ENCODE data around the gene NLGN1. TPM values are rescaled to one million over a fixed set of nuclear protein-coding genes. Genes with fewer than 3 reads are reported as not detected.
"Not testable (repeated sequence)": the region's sequence is repeated elsewhere in the genome, so short reads cannot be mapped to it uniquely, and the experiment has no call there.

NLGN1 gene
- total RNA-seq (1 to 10 TPM; 3.1 to 4.3 TPM), polyA plus RNA-seq (ENCODE audit: insufficient read length in 6 of 6) (10 to 100 TPM in 1 of 6 donors, 1 to 10 TPM in 5; 5.9 to 11.9 (median 9.4) TPM)
- long read RNA-seq, donor 1, partial matches to known transcripts: 0 of 4 reads
- long read RNA-seq, donor 1, other reads (novel, unspliced or antisense): 0 of 4 reads
- long read RNA-seq, donor 2, partial matches to known transcripts: 0 of 3 reads
- long read RNA-seq, donor 2, other reads (novel, unspliced or antisense): 0 of 3 reads
- long read RNA-seq, donor 3, partial matches to known transcripts: 0 of 1 reads
- long read RNA-seq, donor 3, other reads (novel, unspliced or antisense): 0 of 1 reads
- long read RNA-seq, donor 4: 0 reads
- long read RNA-seq, donor 5, partial matches to known transcripts: 0 of 2 reads
- long read RNA-seq, donor 5, other reads (novel, unspliced or antisense): 0 of 2 reads
- long read RNA-seq, donor 6: 0 reads
- long read RNA-seq, donor 7, partial matches to known transcripts: 0 of 3 reads
- long read RNA-seq, donor 7, other reads (novel, unspliced or antisense): 0 of 3 reads
- long read RNA-seq, donor 8, partial matches to known transcripts: 0 of 1 reads
- long read RNA-seq, donor 8, other reads (novel, unspliced or antisense): 0 of 1 reads
- long read RNA-seq, donor 9: 0 reads
- long read RNA-seq, donor 10: 0 reads
- long read RNA-seq, donor 11, transcript NLGN1-202 (3 exons, 1,827 nt): major isoform, 14 of 26 reads
- long read RNA-seq, donor 11, partial matches to known transcripts: 7 of 26 reads
- long read RNA-seq, donor 11, other reads (novel, unspliced or antisense): 5 of 26 reads
- long read RNA-seq, donor 12, partial matches to known transcripts: 0 of 2 reads
- long read RNA-seq, donor 12, other reads (novel, unspliced or antisense): 0 of 2 reads

- DNase-seq: peak; percentile 70 to 90 (median 82)
- no peak for TF ChIP-seq CTCF (IDR thresholded peaks at IDR 0.05)
- ATAC-seq: peak; percentile 76
- peaks cover 0 to 16% of the 10 kb centered on the region in 2 donors for H3K4me1 ChIP-seq
- intact Hi-C loops (cut with DNase I): no loop called here
- peak within 1 kb of the TSS; percentile 49 to 54 for H3K4me3 ChIP-seq
- H3K27ac ChIP-seq: peak within 1 kb of the TSS; percentile 4 to 65
- peaks cover 14 to 72% of the 10 kb centered on the region in 2 donors for H3K27me3 ChIP-seq
- H3K9me3 ChIP-seq: no peaks in the 10 kb centered on the region
- H3K36me3 ChIP-seq: no peaks in the 10 kb centered on the region
These were observed at the start of gene NLGN1 for GRCh38 chr3:173397161-173398110. TSS of gene NLGN1 (plus strand) at chr3:173397744.

GRCh38 chr3:173351886-173352285 lies 45.7 kb upstream of the NLGN1 start:
- Histone ChIP-seq H3K9me3 (peaks cover 0 to 22% of the 10 kb centered on the region in 2 donors), H3K27me3 (no peaks in the 10 kb centered on the region), H3K4me1 (no peaks in the 10 kb centered on the region), H3K27ac (no peak overlapping the region), H3K4me3 (no peak overlapping the region), H3K36me3 (no peaks in the 10 kb centered on the region)
- no peak for ATAC-seq
- intact Hi-C loops (cut with DNase I): no loop called here
- DNase-seq: no peak
- no peak for TF ChIP-seq CTCF (IDR thresholded peaks at IDR 0.05)

GRCh38 chr3:173353137-173353536 lies 44.4 kb upstream of the NLGN1 start:
- H3K9me3 ChIP-seq: peaks cover 0 to 22% of the 10 kb centered on the region in 2 donors
- H3K36me3 ChIP-seq; H3K27ac ChIP-seq; H3K27me3 ChIP-seq; intact Hi-C loops (cut with DNase I); DNase-seq; ATAC-seq; H3K4me3 ChIP-seq; H3K4me1 ChIP-seq: not testable (repeated sequence)

- no peak overlapping the region for H3K4me3 ChIP-seq
- DNase-seq (no peak), ATAC-seq (no peak)
- no peak overlapping the region for H3K27ac ChIP-seq
- intact Hi-C loops (cut with DNase I): no loop called here
- no peaks in the 10 kb centered on the region for H3K4me1 ChIP-seq
- TF ChIP-seq CTCF (IDR thresholded peaks at IDR 0.05): no peak
- no peaks in the 10 kb centered on the region for H3K36me3 ChIP-seq
- H3K9me3 ChIP-seq: peaks cover 0 to 14% of the 10 kb centered on the region in 2 donors
- H3K27me3 ChIP-seq: no peaks in the 10 kb centered on the region
These were observed 43.4 kb upstream of the NLGN1 start for GRCh38 chr3:173354124-173354523.

- Histone ChIP-seq H3K27me3 (no peaks in the 10 kb centered on the region), H3K4me3 (no peak overlapping the region), H3K27ac (no peak overlapping the region), H3K4me1 (no peaks in the 10 kb centered on the region), H3K36me3 (no peaks in the 10 kb centered on the region), H3K9me3 (no peaks in the 10 kb centered on the region)
- DNase-seq (peak in 2 of 4 donors; percentile 30 to 45), ATAC-seq (peak; percentile 73)
- TF ChIP-seq CTCF (IDR thresholded peaks at IDR 0.05): peak; percentile 42 to 46
- intact Hi-C loops (cut with DNase I): no loop called here
These were observed 25.6 kb upstream of the NLGN1 start for GRCh38 chr3:173371848-173372487.
